HG03280 (cell line): ENCODE data around the gene YEATS2.
A peak's percentile ranks its signal among the peaks of the same experiment; 100 is the strongest.
"Not testable (repeated sequence)": the region's sequence is repeated elsewhere in the genome, so short reads cannot be mapped to it uniquely, and the experiment has no call there.

Source experiments
- ATAC-seq: cut with Tn5 transposase; IDR thresholded peaks from one replicate; pipeline ENCODE4 v1.9.1; 2021; ENCODE audit warnings: mild to moderate bottlenecking, moderate library complexity; ENCODE audit not compliant: unreplicated experiment

Gene YEATS2

GRCh38 chr3:183711516-183711915, 13.9 kb downstream of the YEATS2 start:
- no peak for ATAC-seq

GRCh38 chr3:183714622-183715021, 17.0 kb downstream of the YEATS2 start:
- no peak for ATAC-seq

GRCh38 chr3:183718012-183718411, 20.4 kb downstream of the YEATS2 start:
- ATAC-seq, result no peak

- no peak for ATAC-seq
Observed at GRCh38 chr3:183725387-183725786, 27.8 kb downstream of the YEATS2 start.

GRCh38 chr3:183728204-183728603, 30.6 kb downstream of the YEATS2 start:
- no peak for ATAC-seq

GRCh38 chr3:183730361-183730760, 32.8 kb downstream of the YEATS2 start:
- no peak for ATAC-seq

GRCh38 chr3:183731611-183732010, 34.0 kb downstream of the YEATS2 start:
- ATAC-seq, result no peak

GRCh38 chr3:183733553-183733952, 36.0 kb downstream of the YEATS2 start:
- no peak for ATAC-seq

GRCh38 chr3:183734750-183735494, 37.3 kb downstream of the YEATS2 start:
- no peak for ATAC-seq

- ATAC-seq, result no peak
Observed at GRCh38 chr3:183737116-183737515, 39.5 kb downstream of the YEATS2 start.

- not testable (repeated sequence) for ATAC-seq
Observed at GRCh38 chr3:183740154-183740553, 42.6 kb downstream of the YEATS2 start.

GRCh38 chr3:183743231-183743630, 45.6 kb downstream of the YEATS2 start:
- ATAC-seq, result no peak

GRCh38 chr3:183745300-183746098, 47.9 kb downstream of the YEATS2 start:
- no peak for ATAC-seq

GRCh38 chr3:183754052-183754451, 56.5 kb downstream of the YEATS2 start:
- ATAC-seq, result no peak

- ATAC-seq, result no peak
Observed at GRCh38 chr3:183762304-183762703, 64.7 kb downstream of the YEATS2 start.

GRCh38 chr3:183764847-183765731, 67.5 kb downstream of the YEATS2 start:
- ATAC-seq, result no peak

GRCh38 chr3:183766107-183766506, 68.5 kb downstream of the YEATS2 start:
- no peak for ATAC-seq

GRCh38 chr3:183766745-183767606, 69.4 kb downstream of the YEATS2 start:
- ATAC-seq, result peak; percentile 83

GRCh38 chr3:183768114-183768513, 70.5 kb downstream of the YEATS2 start:
- no peak for ATAC-seq

GRCh38 chr3:183769453-183769852, 71.9 kb downstream of the YEATS2 start:
- ATAC-seq, result no peak
